Activated CD8-positive, alpha-beta T cell treated with anti-CD3 and anti-CD28 coated beads, Interleukin-2, amount 10 ng/mL, durations not matched to agents 7 days and 5 days (primary cell): ENCODE results near the gene SHMT2. TPM values are rescaled to one million over a fixed set of nuclear protein-coding genes. Genes with fewer than 3 reads are reported as not detected.

Experiments used
- ATAC-seq: fragments of 150-1000 bp; cut with Tn5 transposase; one replicate; pipeline ENCODE4 v1.10.0; 2021; ENCODE audit warnings: moderate library complexity
- CTCF ChIA-PET: fragments of 350-600 bp; sonication (Branson Sonifier 250); formaldehyde crosslinking; loops from one replicate; lab custom pipeline; 2021; ENCODE audit warnings: antibody characterized with exemption; lab: Charles Lee
- POLR2A ChIA-PET: fragments of 350-600 bp; sonication (Branson Sonifier 250); formaldehyde crosslinking; loops from one replicate; lab custom pipeline; 2021; ENCODE audit warnings: antibody characterized with exemption; lab: Charles Lee
- DNase-seq: peaks from one replicate; pipeline ENCODE4 v3.0.0-alpha.2; 2020
- H3K27ac Mint-ChIP-seq: one replicate; pipeline ENCODE4 v1.8.0; 2021; ENCODE audit warnings: mild to moderate bottlenecking, mixed read lengths
- H3K27me3 Mint-ChIP-seq: one replicate; pipeline ENCODE4 v1.8.0; 2021; ENCODE audit warnings: low read depth, mixed read lengths
- H3K36me3 Mint-ChIP-seq: one replicate; pipeline ENCODE4 v1.8.0; 2021; ENCODE audit warnings: low read depth, mixed read lengths
- H3K4me1 Mint-ChIP-seq: one replicate; pipeline ENCODE4 v1.8.0; 2021; ENCODE audit warnings: low read depth, mixed read lengths
- H3K4me3 Mint-ChIP-seq: one replicate; pipeline ENCODE4 v1.8.0; 2021; ENCODE audit warnings: mild to moderate bottlenecking, mixed read lengths
- H3K9me3 Mint-ChIP-seq: one replicate; pipeline ENCODE4 v1.8.0; 2022; ENCODE audit warnings: mixed read lengths; ENCODE audit not compliant: insufficient read depth
- total RNA-seq, 2 experiments: library from RNA; stranded (reverse); gene quantifications; one replicate each; pipeline ENCODE4 v1.2.3, GENCODE V29; 2021

The SHMT2 gene
- total RNA-seq, 2 experiments from 2014 or later: 194 to 208 TPM

DNA sequence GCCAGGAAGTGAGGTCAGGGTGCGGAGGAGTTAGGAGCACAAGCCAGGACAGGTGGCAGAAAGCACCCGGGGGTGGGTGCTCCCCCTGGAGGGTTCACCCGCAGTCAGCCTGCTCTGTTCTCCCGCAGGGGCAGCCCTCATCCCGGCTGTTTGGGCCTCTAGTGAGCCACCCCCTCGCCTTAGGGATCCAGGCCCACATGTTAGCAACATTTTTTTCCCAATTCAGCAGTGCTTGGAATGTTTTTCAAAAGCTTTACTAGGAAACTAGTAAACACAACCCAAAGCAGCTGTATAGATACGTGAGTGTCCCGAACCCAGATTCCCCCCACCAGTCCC, 41.5 kb upstream of the SHMT2 start:
- ChIA-PET POLR2A (no interaction called here), CTCF (interaction anchor here (1.0 to 10.4 kb wide), 8 partner anchors 15 to 187 kb away, joined by 3 to 178 read pairs (median 4); partner anchors contain the start of gene LRP1)
- Mint-ChIP-seq H3K27ac (no peak overlapping the region), H3K9me3 (no peaks in the 10 kb centered on the region), H3K36me3 (no peaks in the 10 kb centered on the region), H3K4me1 (peaks cover under 1% of the 10 kb centered on the region), H3K4me3 (no peak overlapping the region), H3K27me3 (no peaks in the 10 kb centered on the region)
- no peak for ATAC-seq
- DNase-seq: no peak

DNA sequence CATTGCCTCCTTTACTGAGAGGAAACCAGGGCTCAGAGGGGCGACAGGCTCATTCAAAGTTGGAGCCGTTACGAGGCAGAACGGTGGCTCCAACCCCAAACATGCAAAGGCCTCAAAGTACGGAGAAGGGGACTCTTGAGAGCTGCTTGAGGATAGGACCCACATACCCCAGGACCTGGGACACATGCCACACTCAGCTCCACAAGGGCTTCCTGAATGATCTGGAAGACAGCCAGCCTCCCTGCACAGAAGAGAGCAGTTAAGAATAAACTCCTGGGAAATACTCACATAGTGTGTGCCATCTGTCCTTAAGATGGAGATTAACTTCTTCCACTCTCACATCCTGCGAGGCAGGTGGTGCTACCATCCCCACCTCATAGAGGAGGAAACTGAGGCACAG, 39.5 kb upstream of the SHMT2 start:
- H3K27me3 Mint-ChIP-seq: no peaks in the 10 kb centered on the region
- CTCF ChIA-PET: interaction anchor here (10.4 kb wide), 1 partner anchor 67 kb away, joined by 178 read pairs; the partner anchor contains the start of gene LRP1
- no peaks in the 10 kb centered on the region for H3K36me3 Mint-ChIP-seq
- H3K27ac Mint-ChIP-seq: no peak overlapping the region
- H3K4me3 Mint-ChIP-seq: no peak overlapping the region
- ATAC-seq: no peak
- no peak for DNase-seq
- H3K4me1 Mint-ChIP-seq: no peaks in the 10 kb centered on the region
- POLR2A ChIA-PET: no interaction called here
- no peaks in the 10 kb centered on the region for H3K9me3 Mint-ChIP-seq

DNA sequence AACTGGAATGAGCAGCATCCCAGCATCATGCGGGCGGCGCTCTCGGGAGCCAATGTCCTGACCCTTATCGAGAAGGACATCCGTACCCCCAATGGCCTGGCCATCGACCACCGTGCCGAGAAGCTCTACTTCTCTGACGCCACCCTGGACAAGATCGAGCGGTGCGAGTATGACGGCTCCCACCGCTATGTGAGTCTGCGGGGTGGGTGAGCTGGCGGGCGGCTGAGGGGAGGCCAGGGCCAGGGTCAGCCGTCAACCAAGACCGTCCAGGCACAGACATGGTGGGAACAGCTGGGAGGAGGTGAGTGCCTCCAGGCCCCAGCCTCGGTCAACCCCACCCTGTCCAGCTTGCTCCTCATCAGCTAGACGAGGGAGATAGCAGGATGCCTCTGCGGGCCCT, 38.7 kb upstream of the SHMT2 start:
- no peak for DNase-seq
- H3K4me3 Mint-ChIP-seq: no peak overlapping the region
- CTCF ChIA-PET: interaction anchor here (0.8 kb wide), 1 partner anchor 53 kb away, joined by 3 read pairs; no protein-coding TSS in a partner anchor
- ATAC-seq: peak; percentile 29
- no peak overlapping the region for H3K27ac Mint-ChIP-seq
- no peaks in the 10 kb centered on the region for H3K9me3 Mint-ChIP-seq
- no peaks in the 10 kb centered on the region for H3K27me3 Mint-ChIP-seq
- POLR2A ChIA-PET: no interaction called here
- no peaks in the 10 kb centered on the region for H3K36me3 Mint-ChIP-seq
- no peaks in the 10 kb centered on the region for H3K4me1 Mint-ChIP-seq

DNA sequence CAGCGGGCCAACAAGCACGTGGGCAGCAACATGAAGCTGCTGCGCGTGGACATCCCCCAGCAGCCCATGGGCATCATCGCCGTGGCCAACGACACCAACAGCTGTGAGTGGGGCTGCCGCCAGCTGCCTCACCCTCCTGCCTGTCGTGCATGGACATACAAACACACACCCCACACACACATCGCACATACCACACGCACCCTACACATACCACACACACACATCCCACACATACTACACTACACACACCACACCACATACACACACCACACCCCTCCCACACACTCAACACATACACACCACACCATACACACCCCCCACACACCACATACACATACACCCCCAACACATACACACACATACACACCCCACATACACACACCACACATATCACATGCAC, 38.1 kb upstream of the SHMT2 start:
- ChIA-PET POLR2A (no interaction called here), CTCF (no interaction called here)
- H3K4me1 Mint-ChIP-seq: no peaks in the 10 kb centered on the region

DNA sequence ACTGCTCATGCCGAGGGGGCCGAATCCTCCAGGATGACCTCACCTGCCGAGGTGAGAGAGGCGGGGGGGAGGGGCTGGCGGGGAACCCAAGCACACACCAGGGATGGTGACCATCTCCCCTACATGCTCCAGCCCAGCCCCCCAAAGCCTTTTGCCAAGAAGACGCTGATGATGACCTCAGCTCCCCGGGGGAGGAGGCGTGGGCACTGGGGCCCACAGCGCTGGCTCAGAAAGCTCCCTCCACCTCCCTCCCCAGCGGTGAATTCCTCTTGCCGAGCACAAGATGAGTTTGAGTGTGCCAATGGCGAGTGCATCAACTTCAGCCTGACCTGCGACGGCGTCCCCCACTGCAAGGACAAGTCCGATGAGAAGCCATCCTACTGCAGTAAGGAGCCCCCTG, 36.6 kb upstream of the SHMT2 start:
- H3K9me3 Mint-ChIP-seq: no peaks in the 10 kb centered on the region
- no peaks in the 10 kb centered on the region for H3K36me3 Mint-ChIP-seq
- ChIA-PET CTCF (no interaction called here), POLR2A (no interaction called here)
- no peak overlapping the region for H3K27ac Mint-ChIP-seq
- no peak overlapping the region for H3K4me3 Mint-ChIP-seq
- H3K4me1 Mint-ChIP-seq: no peaks in the 10 kb centered on the region
- DNase-seq (no peak), ATAC-seq (no peak)
- H3K27me3 Mint-ChIP-seq: no peaks in the 10 kb centered on the region

More for the DNA sequence above, 38.1 kb upstream of the SHMT2 start:
- no peaks in the 10 kb centered on the region for H3K27me3 Mint-ChIP-seq
- no peak for DNase-seq
- H3K4me3 Mint-ChIP-seq: no peak overlapping the region
- no peaks in the 10 kb centered on the region for H3K36me3 Mint-ChIP-seq
- H3K27ac Mint-ChIP-seq: no peak overlapping the region
- H3K9me3 Mint-ChIP-seq: no peaks in the 10 kb centered on the region
- ATAC-seq: peak; percentile 14

DNA sequence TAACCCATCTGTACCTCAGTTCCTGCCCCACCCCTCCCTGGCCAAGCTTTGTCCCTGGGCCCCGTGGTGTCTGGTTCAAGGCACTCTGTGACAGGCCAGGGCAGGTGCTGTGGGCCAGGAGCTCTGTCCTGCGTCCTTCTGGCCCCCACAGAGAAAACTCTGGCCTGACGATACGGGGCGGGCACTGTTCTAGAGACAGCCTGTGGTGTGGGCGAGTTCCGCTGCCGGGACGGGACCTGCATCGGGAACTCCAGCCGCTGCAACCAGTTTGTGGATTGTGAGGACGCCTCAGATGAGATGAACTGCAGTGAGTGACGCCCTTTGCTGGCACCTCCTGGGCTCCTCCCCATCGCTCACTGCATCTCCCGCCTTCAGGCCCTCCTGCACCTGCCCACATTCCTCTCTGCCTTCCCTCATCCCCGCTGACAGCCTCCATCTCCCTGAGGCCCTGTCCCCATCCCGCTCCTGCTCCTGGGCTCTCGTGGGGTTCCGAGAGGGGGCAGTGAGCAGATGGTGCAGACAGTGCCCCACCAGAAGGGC, 35.7 kb upstream of the SHMT2 start:
- Mint-ChIP-seq H3K4me1 (no peaks in the 10 kb centered on the region), H3K9me3 (no peaks in the 10 kb centered on the region), H3K27me3 (no peaks in the 10 kb centered on the region), H3K4me3 (no peak overlapping the region), H3K27ac (no peak overlapping the region), H3K36me3 (no peaks in the 10 kb centered on the region)
- ChIA-PET POLR2A (no interaction called here), CTCF (no interaction called here)
- DNase-seq (no peak), ATAC-seq (no peak)

DNA sequence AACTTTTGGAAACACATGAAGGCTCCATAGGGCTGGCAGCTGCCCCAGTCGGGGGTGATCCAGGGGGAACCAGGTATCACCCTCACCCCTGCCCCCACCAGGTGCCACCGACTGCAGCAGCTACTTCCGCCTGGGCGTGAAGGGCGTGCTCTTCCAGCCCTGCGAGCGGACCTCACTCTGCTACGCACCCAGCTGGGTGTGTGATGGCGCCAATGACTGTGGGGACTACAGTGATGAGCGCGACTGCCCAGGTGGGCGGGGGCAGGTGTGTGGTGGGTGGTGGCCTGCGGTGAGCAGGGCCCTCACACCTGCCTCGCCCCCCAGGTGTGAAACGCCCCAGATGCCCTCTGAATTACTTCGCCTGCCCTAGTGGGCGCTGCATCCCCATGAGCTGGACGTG, 35.3 kb upstream of the SHMT2 start:
- Mint-ChIP-seq H3K9me3 (no peaks in the 10 kb centered on the region), H3K27ac (no peak overlapping the region), H3K27me3 (no peaks in the 10 kb centered on the region), H3K4me3 (no peak overlapping the region), H3K36me3 (no peaks in the 10 kb centered on the region), H3K4me1 (no peaks in the 10 kb centered on the region)
- POLR2A ChIA-PET: no interaction called here
- ATAC-seq (no peak), DNase-seq (no peak)
- CTCF ChIA-PET: no interaction called here

DNA sequence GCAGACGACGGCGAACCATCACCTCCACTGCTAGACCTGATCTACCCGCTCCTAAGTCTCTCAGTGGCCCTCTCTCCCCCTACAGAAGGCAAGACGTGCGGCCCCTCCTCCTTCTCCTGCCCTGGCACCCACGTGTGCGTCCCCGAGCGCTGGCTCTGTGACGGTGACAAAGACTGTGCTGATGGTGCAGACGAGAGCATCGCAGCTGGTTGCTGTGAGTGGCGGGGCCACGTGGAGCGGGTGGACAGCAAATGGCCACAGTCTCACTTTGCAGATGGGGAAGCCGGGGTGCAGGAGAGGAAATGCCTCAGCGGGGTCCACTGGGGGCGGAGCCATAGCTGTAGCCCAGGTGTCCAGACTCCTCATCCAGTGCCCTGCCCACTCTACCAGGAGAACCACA, 34.3 kb upstream of the SHMT2 start:
- ChIA-PET CTCF (no interaction called here), POLR2A (no interaction called here)
- no peak overlapping the region for H3K27ac Mint-ChIP-seq
- DNase-seq: no peak
- no peak overlapping the region for H3K4me3 Mint-ChIP-seq
- H3K9me3 Mint-ChIP-seq: no peaks in the 10 kb centered on the region
- no peak for ATAC-seq
- H3K36me3 Mint-ChIP-seq: no peaks in the 10 kb centered on the region
- H3K27me3 Mint-ChIP-seq: no peaks in the 10 kb centered on the region
- H3K4me1 Mint-ChIP-seq: no peaks in the 10 kb centered on the region

DNA sequence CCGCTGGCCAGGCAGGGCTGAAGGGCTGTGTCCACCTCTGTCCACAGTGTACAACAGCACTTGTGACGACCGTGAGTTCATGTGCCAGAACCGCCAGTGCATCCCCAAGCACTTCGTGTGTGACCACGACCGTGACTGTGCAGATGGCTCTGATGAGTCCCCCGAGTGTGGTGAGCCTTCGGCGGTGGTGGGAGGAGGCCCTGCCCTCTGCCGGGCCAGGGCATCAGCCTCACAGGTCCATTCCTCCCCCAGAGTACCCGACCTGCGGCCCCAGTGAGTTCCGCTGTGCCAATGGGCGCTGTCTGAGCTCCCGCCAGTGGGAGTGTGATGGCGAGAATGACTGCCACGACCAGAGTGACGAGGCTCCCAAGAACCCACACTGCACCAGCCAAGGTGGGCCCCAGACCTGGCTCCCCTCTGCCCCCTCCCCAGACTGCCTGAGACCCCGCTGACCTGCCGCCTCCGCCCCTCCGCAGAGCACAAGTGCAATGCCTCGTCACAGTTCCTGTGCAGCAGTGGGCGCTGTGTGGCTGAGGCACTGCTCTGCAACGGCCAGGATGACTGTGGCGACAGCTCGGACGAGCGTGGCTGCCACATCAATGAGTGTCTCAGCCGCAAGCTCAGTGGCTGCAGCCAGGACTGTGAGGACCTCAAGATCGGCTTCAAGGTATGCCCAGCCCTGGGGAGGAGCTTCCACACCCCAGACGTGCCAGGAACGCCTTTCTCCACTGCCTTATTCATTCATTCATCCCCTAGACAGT, 33.7 kb upstream of the SHMT2 start:
- Mint-ChIP-seq H3K27ac (no peak overlapping the region), H3K4me3 (no peak overlapping the region), H3K27me3 (no peaks in the 10 kb centered on the region), H3K4me1 (no peaks in the 10 kb centered on the region), H3K36me3 (no peaks in the 10 kb centered on the region), H3K9me3 (no peaks in the 10 kb centered on the region)
- DNase-seq: no peak
- no peak for ATAC-seq
- POLR2A ChIA-PET: no interaction called here
- CTCF ChIA-PET: interaction anchor here (1.0 to 1.1 kb wide), 2 partner anchors 20 to 71 kb away, joined by 3 read pairs; no protein-coding TSS in a partner anchor

DNA sequence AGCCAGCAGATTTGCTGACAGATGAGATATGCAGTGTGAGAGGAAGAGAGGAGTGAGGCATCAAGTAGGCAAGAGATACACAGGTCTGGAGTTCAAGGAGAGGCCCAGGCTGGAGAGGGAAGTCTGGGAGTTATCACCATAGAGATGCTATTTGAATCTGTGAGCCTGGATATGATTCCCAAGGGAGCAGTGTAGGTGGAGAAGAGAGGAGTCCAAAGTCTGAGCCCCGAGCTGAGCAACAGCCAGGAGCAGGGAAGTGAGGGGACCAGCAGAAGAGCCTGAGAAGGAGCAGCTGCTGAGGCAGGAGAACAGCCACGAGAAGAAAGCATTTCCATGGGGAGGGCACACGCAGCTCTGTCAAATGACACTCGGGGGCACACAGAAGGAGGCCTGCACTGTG, 33.1 kb upstream of the SHMT2 start:
- POLR2A ChIA-PET: no interaction called here
- H3K27ac Mint-ChIP-seq: no peak overlapping the region
- DNase-seq: no peak
- H3K4me3 Mint-ChIP-seq: no peak overlapping the region
- no peak for ATAC-seq
- CTCF ChIA-PET: interaction anchor here (1.0 to 1.1 kb wide), 2 partner anchors 21 to 72 kb away, joined by 3 read pairs; no protein-coding TSS in a partner anchor
- H3K27me3 Mint-ChIP-seq: no peaks in the 10 kb centered on the region
- H3K4me1 Mint-ChIP-seq: no peaks in the 10 kb centered on the region
- H3K36me3 Mint-ChIP-seq: no peaks in the 10 kb centered on the region
- no peaks in the 10 kb centered on the region for H3K9me3 Mint-ChIP-seq

DNA sequence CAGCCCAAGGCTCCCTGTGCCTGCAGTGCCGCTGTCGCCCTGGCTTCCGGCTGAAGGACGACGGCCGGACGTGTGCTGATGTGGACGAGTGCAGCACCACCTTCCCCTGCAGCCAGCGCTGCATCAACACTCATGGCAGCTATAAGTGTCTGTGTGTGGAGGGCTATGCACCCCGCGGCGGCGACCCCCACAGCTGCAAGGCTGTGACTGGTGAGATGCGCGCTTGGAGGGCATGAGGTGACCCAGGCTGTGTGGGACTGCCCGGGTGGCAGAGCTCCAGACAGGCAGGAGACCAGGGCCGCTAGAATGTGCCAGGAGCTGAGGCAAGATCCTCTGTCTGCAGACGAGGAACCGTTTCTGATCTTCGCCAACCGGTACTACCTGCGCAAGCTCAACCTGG, 32.6 kb upstream of the SHMT2 start:
- CTCF ChIA-PET: interaction anchor here (1.0 to 1.2 kb wide), 3 partner anchors 10 to 73 kb away, joined by 3 to 4 read pairs (median 3); no protein-coding TSS in a partner anchor
- Mint-ChIP-seq H3K27me3 (no peaks in the 10 kb centered on the region), H3K4me3 (no peak overlapping the region), H3K9me3 (no peaks in the 10 kb centered on the region), H3K36me3 (no peaks in the 10 kb centered on the region), H3K4me1 (no peaks in the 10 kb centered on the region), H3K27ac (no peak overlapping the region)
- no peak for DNase-seq
- POLR2A ChIA-PET: interaction anchor here (0.7 kb wide), 2 partner anchors 17 to 42 kb away, joined by 3 to 4 read pairs; no protein-coding TSS in a partner anchor
- ATAC-seq: no peak

DNA sequence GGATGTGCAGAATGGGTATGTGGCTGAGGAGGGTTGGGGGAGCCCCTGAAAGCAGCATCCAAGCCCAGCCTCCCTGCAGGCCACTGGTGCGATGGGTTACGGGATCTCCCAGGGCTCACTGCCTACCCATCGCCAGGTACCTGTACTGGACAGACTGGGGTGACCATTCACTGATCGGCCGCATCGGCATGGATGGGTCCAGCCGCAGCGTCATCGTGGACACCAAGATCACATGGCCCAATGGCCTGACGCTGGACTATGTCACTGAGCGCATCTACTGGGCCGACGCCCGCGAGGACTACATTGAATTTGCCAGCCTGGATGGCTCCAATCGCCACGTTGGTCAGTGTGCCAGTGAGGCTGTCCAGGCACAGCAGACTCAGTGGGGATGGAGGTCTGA, 31.2 kb upstream of the SHMT2 start:
- POLR2A ChIA-PET: interaction anchor here (0.7 kb wide), 1 partner anchor 93 kb away, joined by 3 read pairs; no protein-coding TSS in a partner anchor
- Mint-ChIP-seq H3K4me3 (no peak overlapping the region), H3K27ac (no peak overlapping the region), H3K27me3 (no peaks in the 10 kb centered on the region), H3K36me3 (no peaks in the 10 kb centered on the region), H3K4me1 (no peaks in the 10 kb centered on the region), H3K9me3 (no peaks in the 10 kb centered on the region)
- DNase-seq (no peak), ATAC-seq (no peak)
- CTCF ChIA-PET: interaction anchor here (1.2 to 1.5 kb wide), 2 partner anchors 11 to 16 kb away, joined by 4 read pairs; no protein-coding TSS in a partner anchor
